GM21619 (cell line): ENCODE results near the gene PTDSS2.

Experiments
- ATAC-seq: cut with Tn5 transposase; IDR thresholded peaks from one replicate; pipeline ENCODE4 v1.9.1; 2021; ENCODE audit not compliant: unreplicated experiment

Gene PTDSS2

DNA sequence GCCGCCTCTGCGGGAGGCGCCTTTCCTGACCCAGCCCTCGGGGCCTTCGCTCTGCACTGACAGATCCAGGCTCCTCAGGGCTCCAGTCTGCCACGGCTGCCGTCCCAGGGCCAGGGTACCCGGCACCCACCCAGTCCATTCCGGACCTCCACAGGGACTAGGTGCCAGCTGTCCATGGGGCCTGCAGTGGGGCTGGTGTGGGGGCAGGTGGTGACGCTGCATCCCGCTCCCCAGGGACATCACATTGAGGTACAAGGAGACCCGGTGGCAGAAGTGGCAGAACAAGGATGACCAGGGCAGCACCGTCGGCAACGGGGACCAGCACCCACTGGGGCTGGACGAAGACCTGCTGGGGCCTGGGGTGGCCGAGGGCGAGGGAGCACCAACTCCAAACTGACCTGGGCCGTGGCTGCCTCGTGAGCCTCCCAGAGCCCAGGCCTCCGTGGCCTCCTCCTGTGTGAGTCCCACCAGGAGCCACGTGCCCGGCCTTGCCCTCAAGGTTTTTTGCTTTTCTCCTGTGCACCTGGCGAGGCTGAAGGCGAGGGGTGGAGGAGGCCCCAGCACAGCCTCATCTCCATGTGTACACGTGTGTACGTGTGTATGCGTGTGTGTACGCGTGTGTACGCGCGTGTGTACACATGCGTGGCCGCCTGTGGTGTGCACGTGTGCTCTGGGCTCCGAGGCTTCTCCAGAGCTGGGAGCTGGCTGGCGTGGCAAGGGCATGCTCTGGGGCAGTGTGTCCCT, 40.3 kb downstream of the PTDSS2 start:
- no peak for ATAC-seq

DNA sequence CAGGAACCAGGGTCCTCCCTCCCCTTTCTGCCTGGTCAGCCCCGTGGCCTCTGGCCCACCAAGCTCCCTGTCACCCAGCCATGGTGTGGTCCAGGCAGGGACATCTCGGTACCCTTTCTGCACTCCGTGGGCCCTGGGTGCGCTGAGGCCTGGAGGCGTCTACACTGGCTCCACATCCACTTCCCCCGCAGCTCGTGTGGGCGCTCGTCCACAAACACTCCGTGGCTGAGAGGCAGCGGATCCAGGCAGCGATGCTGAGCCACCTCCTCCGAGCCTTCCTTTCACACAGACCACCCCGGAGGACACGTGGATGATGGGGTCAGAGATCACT, 40.8 kb downstream of the PTDSS2 start:
- no peak for ATAC-seq

DNA sequence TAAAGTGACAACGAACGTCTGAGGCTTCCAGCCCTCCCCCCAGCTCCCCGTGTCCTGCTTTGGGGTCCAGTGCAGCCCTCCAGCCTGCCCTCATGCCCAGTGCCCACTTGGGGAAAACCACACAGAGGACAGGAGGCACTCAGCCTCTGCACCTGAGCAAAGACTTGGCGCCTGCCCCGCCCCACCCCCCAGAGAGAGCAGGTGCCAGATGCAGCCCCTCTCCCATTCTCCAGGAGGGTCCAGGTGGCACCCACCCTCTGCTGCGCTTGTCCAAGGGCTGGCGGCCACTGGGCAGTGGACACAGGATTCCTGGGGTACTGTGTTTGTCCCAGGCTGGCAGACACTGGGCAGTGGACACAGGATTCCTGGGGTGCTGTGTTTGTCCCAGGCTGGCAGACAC, 41.3 kb downstream of the PTDSS2 start:
- no peak for ATAC-seq

DNA sequence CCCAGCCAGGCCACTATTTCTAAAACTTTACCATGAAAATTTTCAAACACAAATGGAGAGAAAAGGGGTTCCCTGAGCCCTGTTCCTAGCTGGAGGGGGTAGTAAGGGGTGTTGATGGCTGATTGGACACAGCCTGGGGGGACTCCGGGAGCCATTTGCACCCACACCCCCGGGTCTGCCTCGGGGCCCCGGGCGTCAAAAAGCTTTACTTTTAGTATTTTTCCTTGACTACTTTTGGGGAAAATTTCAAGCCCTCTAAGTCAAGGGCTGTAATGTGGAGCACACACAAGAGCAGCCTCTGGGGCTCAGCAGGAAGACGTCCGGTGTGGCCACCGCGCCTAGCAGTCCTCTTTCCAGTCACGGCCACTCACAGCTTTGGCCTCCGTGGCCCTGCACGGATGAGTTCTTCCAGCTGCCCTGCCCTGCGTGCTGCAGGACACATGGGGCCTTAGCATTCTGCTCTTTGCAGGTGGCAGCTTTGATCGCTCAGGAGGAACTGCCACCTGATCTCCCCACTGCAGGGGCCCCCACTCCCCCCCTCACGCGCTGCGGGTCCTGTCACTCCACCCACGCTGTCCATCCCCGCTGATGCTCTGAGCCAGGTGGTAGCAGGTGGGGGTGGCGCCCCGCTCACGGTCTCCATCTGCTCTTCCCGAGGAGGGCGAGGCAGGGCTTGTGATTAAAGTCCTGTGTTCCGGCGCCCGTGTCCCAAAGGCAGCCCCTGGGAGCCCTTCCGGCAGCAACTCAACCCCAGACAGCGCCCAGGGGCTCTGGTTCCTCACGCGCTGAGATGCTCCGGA, 42.5 kb downstream of the PTDSS2 start:
- ATAC-seq: no peak

DNA sequence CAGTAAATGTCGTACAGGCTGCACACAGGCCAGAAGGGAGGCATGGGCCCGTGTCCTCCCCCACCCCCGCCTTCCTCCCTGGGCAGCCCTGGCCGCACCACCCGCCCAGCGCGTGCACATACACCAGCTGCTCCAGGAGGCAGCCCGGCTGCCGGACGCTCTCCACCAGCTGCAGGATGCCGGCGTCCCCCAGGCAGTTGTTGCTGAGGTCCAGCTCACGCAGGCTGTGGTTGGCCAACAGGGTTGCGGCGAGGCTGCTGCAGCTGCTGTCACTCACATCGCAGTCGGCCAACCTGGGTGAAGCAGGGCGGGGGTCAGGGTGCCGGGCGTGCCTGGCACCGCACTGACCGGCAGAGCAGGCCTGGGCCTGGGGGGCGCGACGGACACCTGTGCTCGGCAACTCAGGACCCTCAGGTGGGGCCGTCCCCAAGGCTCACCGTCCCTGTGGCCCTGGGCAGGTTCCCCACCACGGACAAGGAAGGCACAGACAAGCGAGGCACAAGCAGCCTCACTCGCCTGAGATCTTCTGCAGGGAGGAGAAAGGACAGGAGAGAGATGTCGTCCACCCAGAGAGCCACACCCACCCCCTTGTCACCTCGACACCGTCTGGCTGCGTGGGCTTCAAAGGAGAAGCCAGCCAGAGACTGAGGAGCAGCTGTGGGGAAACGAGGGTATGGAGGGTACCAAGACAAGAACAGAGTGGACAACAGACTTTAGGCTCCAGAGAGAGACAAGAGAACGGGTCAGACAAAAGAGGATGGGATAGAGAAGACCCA, 44.9 kb downstream of the PTDSS2 start:
- ATAC-seq: no peak

DNA sequence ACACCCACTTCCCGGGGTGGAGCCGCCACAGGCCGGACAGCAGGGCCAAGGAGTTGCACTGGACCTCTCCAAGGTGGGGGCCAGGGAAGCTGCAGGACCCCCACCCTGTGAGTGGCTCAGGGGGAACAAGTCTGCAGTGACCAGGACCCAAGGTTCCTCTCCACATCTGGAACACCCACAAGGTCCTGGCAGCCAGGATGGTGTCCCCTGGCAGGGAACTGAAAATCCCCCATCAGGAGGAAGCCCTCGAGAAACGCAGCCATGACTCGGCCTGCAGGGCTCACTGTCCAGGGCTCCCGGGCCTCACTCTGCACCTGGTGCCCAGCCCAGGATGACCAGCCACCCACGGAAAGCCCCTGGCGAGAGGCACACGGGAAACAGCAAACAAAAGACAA, 45.5 kb downstream of the PTDSS2 start:
- ATAC-seq: no peak

DNA sequence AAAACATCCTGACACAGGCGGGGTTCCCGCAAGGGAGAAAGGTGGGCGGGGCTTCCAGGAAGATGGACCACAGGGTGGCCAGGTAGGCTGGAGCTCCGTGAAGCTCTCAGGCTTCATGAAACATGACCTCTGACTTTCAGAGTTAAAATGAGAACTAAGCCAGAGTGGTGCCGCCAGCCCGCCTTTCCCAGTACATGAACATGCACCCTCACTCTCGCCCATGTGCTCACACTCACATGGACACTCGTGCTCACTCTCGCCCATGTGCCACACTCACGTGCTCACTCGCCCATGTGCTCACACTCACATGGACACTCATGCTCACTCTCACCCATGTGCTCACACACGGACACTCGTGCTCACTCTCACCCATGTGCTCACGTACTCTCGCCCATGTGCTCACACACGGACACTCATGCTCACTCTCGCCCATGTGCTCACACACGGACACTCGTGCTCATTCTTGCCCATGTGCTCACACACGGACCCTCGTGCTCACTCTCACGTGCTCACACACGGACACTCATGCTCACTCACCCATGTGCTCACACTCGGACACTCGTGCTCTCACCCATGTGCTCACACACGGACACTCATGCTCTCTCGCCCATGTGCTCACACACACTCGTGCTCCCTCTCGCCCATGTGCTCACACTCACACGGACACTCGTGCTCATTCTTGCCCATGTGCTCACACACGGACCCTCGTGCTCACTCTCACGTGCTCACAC, 46.9 kb downstream of the PTDSS2 start:
- ATAC-seq: no peak

DNA sequence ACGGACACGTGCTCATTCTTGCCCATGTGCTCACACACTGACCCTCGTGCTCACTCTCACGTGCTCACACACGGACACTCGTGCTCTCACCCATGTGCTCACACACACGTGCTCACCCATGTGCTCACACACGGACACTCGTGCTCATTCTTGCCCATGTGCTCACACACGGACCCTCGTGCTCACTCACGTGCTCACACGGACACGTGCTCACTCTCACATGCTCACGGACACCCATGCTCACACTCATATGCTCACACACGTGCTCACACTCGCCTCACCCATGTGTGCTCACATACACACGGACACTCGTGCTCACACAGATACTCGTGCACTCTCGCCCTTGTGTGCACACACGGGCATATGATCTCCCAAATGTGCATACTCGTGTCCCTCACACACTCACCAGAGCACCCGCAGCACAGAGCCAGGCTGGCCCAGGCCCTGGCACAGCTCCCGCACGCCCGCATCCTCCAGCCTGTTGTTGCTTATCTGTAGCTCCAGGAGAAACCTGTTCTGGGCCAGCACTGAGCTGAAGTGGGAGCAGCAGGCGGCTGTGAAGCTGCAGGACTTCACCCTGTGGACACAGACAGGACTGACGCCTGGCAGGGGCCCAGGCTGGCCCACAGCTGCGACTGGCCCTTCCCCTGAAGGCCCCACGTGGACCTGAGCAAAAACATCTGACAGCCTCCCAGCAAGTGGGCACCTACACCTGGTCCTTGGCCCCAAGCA, 47.7 kb downstream of the PTDSS2 start:
- ATAC-seq: no peak

DNA sequence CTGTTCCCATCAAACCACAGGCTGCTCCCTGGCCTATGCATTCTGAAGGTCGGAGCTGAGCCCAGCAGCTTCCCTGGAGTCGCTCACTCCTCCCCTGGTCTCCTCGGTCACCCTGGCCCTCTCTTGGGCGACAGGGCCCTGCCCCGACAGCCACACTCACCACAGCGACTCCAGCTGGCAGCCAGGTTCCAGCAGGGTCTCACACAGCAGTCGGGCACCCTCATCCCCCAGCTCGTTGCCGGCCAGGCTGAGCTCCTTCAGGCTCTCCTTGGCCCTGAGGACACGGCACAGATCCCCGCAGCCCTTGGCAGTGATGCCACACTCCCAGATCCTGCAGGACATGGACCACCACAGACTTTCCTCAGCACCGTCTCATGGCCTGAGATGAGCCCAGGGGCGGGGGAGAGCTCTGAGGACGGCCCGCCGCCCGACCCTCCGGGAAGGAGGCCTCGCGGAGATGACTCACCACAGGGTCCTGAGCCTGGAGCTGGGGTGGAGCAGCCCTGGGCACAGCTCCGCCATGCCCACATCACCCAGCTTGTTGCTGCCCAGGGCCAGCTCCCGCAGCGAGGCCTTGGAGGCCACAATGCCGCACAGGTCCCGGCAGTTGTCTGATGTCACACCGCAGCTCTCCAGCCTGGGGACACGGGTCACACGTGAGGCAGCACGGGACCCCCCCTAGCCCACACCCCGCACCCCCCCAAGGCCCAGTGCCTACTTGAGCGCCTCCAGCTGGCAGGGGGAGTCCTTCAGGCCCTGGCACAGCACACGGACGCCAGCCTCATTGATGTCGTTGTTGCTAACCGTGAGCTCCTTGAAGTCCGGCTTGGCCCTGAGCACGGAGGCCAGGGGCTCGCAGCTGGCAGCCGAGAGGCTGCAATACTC, 48.5 kb downstream of the PTDSS2 start:
- no peak for ATAC-seq

DNA sequence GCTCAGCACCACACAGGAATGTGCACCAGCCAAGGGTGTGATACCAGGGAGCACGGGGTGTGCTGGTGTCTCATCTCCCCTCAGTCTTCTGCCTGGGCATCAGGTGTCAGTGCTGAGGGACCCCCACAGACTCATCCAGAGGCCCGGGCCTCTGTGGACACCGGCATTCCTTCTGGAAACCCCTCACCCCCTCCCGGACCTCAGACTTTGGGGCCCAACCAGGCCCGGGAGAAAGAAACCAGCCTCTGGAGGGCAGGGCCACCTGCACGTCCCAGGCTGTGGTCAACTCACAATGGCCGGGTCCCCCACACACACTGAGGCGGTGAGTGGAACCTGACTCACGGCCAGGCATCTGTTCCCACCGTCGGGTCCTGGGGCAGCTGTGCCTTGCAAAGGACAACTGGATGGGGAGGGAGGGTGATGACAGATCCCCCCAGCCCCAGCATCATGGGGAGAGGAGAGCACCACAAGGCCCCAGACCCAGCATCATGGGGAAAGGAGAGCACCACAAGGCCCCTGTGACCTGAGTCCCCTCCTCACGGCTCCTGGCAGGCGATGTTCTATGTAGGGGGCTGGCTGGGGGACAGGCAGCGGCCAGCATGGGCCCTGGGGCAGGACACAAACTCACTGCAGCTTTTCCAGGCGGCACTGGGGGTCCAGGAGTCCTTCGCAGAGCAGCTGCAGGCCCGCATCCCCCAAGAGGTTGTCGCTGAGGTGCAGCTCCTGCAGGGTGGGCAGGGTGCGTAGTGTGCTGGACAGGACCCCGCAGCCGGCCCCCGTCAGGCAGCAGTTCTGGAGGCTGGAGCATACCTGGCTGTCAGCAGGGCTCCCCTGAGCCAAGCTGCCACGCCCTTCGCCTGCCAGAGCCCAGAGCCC, 49.4 kb downstream of the PTDSS2 start:
- ATAC-seq: no peak

DNA sequence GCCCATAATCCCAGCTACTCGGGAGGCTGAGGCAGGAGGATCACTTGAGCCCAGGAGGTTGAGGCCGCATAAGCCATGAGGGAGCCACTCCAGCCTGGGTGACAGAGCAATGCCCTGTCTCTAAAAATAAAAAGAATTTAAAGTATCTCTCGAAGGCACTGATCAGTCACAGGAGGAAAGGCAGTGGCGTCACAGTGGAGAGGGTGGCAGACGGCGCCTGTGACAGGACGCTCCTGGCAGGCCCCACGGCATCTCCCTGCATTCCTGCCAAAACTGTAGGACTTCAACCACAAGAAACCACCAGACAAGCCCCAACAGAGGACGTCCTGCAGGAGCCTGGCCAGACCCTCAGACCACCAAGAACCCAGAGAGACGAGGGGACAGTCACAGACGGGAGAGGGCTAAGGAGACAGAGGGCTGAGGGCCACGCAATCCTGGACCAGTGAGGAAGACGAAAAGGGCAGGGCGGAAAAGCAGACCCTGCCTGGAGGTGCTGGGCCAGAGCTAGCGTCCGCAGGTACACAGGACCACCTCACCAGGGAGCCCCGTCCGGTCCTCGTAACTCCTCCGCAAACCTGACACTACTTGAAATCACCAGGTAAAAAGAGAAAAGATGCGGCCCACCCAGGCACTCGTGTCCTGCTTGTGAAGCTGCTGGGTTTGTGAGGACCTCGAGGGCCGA, 51.1 kb downstream of the PTDSS2 start:
- ATAC-seq: no peak

DNA sequence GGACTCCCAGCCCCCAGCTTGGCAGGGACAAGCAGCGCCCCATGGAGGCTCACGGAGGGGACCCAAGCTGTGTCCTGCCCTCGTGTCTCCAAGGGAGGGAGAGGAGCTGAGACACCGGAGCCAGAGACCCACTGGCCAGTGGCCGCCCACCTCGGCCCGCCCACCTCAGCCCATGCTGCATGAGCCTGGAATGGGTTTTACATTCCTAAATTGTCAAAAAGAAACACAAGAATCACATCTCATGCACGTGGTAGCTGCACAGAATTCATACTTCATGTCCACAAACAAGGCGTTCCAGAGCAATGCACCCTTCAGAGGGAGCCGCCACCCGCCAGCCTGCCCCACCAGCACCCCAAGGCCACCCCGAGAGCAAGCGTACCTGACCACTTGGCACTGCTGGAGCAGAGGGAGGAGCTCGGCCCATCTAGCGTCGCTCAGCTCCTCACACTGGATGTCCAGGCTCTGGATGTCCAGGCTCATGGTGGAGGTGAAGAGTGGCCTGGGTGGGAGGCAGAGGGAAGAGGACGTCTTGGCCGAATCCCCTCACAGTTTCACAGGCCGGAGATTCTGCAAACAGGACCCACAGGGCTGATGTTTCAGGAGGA, 51.7 kb downstream of the PTDSS2 start:
- no peak for ATAC-seq

DNA sequence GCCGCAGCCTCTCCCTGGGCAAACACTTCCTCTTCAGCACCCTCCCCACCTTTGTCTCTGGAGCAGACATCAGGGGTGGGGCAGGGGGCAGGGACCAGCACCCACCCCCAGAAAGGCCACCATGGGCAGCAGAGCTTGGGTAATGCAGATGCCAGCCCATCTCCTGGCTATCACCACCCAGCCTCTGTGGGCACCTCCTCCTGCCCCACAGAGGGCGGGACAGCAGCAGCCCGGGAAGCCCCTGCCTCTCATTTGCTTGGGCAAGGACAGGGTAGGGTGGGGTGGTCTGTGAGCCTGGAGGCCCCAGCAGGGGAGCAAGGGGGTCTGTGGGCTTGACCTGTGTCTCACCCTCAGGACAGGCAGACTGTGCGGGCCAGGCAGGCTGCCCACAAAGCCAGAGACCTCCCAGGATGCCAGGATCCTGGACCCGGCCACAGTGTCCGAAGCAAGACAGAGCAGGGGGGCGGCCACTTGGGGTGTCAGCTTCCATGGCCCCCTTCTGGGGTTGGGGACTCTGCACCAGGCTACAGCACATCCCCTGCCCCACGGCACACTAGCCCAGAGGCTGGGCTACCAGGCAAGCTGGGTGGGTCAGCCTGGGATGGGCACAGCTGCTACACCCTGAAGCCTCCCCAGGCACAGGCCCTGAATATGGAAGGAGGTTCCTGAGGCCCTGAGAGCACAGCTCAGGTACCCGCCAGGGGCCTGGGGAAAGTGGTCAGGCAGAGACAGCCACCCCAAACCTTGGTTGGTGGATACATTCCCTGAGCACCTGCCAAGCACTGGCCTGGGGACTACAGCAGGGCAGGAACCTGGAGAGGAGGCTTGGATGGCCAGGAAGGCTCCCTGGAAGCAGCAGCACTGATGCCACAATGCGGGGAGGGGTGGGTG, 52.5 kb downstream of the PTDSS2 start:
- no peak for ATAC-seq

DNA sequence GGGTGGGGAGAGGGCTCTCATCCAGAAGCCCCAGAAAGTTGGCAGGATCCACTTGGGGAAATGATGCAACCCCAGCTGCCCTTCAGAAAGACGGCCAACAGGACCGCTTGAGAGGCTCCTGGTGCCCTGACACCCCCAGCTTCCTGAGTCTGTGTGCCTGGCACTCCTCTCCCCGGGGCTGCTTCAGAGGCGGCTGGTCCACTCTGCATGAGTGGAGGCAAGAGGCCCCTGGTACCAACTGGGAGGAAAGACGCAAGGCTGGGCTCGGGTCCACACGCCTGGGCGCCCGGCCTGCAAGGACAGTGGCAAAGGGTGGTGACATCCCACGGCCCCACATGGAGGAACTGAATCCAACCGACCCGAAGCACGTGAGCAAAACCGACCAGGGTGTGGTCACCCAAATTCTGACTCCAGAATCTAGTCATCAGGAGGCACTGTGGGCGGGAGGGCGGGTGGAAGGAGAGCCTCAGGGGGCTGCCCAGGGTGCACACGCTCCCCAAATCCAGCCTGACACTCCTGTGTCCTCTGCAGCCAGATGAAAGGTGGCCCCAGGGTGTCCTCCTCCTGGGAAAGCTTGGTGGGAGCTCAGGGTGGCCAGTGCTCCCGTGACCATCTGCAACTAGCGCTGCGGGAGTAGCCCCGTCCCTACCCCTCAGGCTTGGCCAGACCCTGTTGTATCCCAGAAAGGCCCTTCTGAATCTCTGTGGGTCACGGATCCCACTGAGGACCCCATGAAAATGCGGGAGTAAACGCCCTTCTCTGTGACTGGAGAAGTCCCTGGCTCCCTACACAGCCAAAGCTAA, 53.3 kb downstream of the PTDSS2 start:
- ATAC-seq: no peak

DNA sequence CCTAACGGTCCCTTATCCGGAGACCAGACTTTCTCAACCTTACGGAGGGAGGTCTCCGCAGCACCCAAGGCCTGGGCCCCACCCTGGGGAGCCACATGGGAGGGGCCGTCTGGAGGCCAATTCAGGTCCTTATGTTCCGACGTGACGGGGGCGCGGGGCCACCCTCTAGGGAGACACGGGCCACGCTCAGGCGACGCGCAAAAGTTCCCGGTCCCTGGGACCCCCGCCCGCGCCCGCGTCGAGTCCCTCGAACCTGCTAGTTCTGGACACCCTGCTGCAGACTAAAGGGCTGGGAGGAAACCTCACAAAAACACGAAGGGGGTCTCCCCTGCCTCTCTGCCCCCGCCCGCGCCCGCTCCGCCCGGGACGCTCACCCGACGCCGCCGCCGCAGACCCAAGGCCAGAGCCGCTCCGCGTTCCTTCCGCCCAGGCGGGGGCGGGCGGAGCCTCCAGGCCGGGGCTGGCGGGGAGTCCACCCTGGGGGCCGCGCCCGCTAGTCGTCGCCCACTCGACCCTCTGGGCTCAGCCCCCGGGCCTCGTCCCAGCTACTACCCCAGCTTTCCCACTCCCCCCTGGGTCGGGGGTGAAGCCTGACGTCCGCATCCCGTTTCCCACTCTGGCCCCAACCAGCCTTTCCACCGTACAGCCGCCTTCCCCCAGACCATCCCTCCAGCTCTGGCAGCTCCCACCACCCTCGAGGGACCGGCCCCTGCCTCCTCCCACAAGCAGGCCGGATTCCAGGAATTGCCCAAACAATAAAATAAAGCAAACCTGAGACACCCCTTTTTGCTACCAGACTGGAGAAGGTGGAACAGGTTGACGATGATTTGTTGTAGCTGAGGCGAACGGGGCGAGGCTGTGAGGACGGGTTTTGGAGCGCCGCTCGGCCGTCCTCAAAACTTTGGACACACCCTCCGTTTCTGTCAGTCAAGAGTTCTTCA, 54.2 kb downstream of the PTDSS2 start:
- no peak for ATAC-seq
